Measurements from ENCODE around the gene PIGK. TPM values are rescaled to one million over a fixed set of nuclear protein-coding genes. Genes with fewer than 3 reads are reported as not detected.

The PIGK gene
- total RNA-seq, 1 donor from 2014 or later: 28.6 TPM

DNA sequence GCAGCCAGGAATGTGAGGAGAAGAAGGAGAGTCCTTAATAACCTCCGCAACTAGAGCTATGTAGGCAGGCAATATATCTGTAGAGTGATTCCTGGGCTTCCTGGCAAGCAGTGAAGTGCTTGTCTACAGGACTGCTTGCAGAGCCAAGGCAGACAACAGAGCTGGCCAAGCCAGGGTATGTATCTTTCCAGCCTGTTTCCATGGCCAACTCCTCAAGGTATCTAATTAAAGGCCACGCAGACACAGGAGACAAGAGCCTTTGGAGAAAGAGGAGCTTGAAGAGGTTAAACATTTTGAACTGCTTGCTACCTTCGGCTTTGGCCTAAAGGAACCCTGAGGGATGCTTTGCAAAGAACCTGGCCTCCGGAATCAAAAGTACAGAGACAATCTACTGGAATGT lies 137.4 kb downstream of the PIGK start:
- no peak overlapping the region for H3K4me2 ChIP-seq (ENCODE audit: low read length)
- TF ChIP-seq, protein P1, sequence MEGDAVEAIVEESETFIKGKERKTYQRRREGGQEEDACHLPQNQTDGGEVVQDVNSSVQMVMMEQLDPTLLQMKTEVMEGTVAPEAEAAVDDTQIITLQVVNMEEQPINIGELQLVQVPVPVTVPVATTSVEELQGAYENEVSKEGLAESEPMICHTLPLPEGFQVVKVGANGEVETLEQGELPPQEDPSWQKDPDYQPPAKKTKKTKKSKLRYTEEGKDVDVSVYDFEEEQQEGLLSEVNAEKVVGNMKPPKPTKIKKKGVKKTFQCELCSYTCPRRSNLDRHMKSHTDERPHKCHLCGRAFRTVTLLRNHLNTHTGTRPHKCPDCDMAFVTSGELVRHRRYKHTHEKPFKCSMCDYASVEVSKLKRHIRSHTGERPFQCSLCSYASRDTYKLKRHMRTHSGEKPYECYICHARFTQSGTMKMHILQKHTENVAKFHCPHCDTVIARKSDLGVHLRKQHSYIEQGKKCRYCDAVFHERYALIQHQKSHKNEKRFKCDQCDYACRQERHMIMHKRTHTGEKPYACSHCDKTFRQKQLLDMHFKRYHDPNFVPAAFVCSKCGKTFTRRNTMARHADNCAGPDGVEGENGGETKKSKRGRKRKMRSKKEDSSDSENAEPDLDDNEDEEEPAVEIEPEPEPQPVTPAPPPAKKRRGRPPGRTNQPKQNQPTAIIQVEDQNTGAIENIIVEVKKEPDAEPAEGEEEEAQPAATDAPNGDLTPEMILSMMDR (IDR thresholded peaks at IDR 0.05; ENCODE audit: insufficient read depth, low read depth, low read length): no peak
- no peak for TF ChIP-seq EZH2 (IDR thresholded peaks at IDR 0.05; ENCODE audit: insufficient read depth, low read length)
- no peak for DNase-seq (ENCODE audit: low read depth)
- Mint-ChIP-seq H3K36me3 (ENCODE audit: low read depth, unreplicated experiment) (no peaks in the 10 kb centered on the region), H3K4me1 (ENCODE audit: low read depth, unreplicated experiment) (no peaks in the 10 kb centered on the region), H3K4me3 (ENCODE audit: unreplicated experiment) (no peak overlapping the region), H3K27ac (ENCODE audit: unreplicated experiment) (no peak overlapping the region), H3K9me3 (ENCODE audit: unreplicated experiment) (no peaks in the 10 kb centered on the region), H3K27me3 (ENCODE audit: low read depth, unreplicated experiment) (peaks cover 8% of the 10 kb centered on the region)
- H3K27ac ChIP-seq (ENCODE audit: low read depth, low read length): no peak overlapping the region
- no peaks in the 10 kb centered on the region for H3K27me3 ChIP-seq (ENCODE audit: insufficient read depth, low read length)
- H3K9me3 ChIP-seq (ENCODE audit: insufficient read depth, low read depth, low read length): no peaks in the 10 kb centered on the region
- H2AFZ ChIP-seq (ENCODE audit: low read depth, low read length): no peak overlapping the region
- H3K79me2 ChIP-seq (ENCODE audit: insufficient read depth, low read length): no peaks in the 10 kb centered on the region
- no peaks in the 10 kb centered on the region for H3K36me3 ChIP-seq (ENCODE audit: insufficient read depth, low read length)
- H3K4me3 ChIP-seq (ENCODE audit: insufficient read depth, low read depth, low read length): no peak overlapping the region
- no peaks in the 10 kb centered on the region for H3K4me1 ChIP-seq (ENCODE audit: insufficient read depth, low read length)
- no peaks in the 10 kb centered on the region for H4K20me1 ChIP-seq (ENCODE audit: insufficient read depth, low read length)
- no peak overlapping the region for H3K9ac ChIP-seq (ENCODE audit: low read length)
- FAIRE-seq: no peak

GRCh38 chr1:77076759-77077158 lies 142.5 kb downstream of the PIGK start:
- H3K79me2 ChIP-seq (ENCODE audit: insufficient read depth, low read length): no peaks in the 10 kb centered on the region
- Mint-ChIP-seq H3K9me3 (ENCODE audit: unreplicated experiment) (no peaks in the 10 kb centered on the region), H3K4me1 (ENCODE audit: low read depth, unreplicated experiment) (no peaks in the 10 kb centered on the region), H3K27ac (ENCODE audit: unreplicated experiment) (no peak overlapping the region), H3K27me3 (ENCODE audit: low read depth, unreplicated experiment) (peaks cover 8% of the 10 kb centered on the region), H3K4me3 (ENCODE audit: unreplicated experiment) (no peak overlapping the region), H3K36me3 (ENCODE audit: low read depth, unreplicated experiment) (no peaks in the 10 kb centered on the region)
- no peak for FAIRE-seq
- no peak for DNase-seq (ENCODE audit: low read depth)
- no peaks in the 10 kb centered on the region for H3K4me1 ChIP-seq (ENCODE audit: insufficient read depth, low read length)
- H4K20me1 ChIP-seq (ENCODE audit: insufficient read depth, low read length): no peaks in the 10 kb centered on the region
- no peak overlapping the region for H3K27ac ChIP-seq (ENCODE audit: low read depth, low read length)
- H3K4me3 ChIP-seq (ENCODE audit: insufficient read depth, low read depth, low read length): no peak overlapping the region
- no peaks in the 10 kb centered on the region for H3K36me3 ChIP-seq (ENCODE audit: insufficient read depth, low read length)
- H3K9me3 ChIP-seq (ENCODE audit: insufficient read depth, low read depth, low read length): no peaks in the 10 kb centered on the region
- no peak for TF ChIP-seq EZH2 (IDR thresholded peaks at IDR 0.05; ENCODE audit: insufficient read depth, low read length)
- TF ChIP-seq, protein P1 (IDR thresholded peaks at IDR 0.05; ENCODE audit: insufficient read depth, low read depth, low read length): no peak
- H3K4me2 ChIP-seq (ENCODE audit: low read length): no peak overlapping the region
- H3K9ac ChIP-seq (ENCODE audit: low read length): no peak overlapping the region
- H3K27me3 ChIP-seq (ENCODE audit: insufficient read depth, low read length): no peaks in the 10 kb centered on the region
- H2AFZ ChIP-seq (ENCODE audit: low read depth, low read length): no peak overlapping the region

- no peak overlapping the region for H3K27ac ChIP-seq (ENCODE audit: low read depth, low read length)
- no peak overlapping the region for H3K4me3 ChIP-seq (ENCODE audit: insufficient read depth, low read depth, low read length)
- H3K4me2 ChIP-seq (ENCODE audit: low read length): no peak overlapping the region
- H3K79me2 ChIP-seq (ENCODE audit: insufficient read depth, low read length): no peaks in the 10 kb centered on the region
- no peaks in the 10 kb centered on the region for H4K20me1 ChIP-seq (ENCODE audit: insufficient read depth, low read length)
- Mint-ChIP-seq H3K27me3 (ENCODE audit: low read depth, unreplicated experiment) (no peaks in the 10 kb centered on the region), H3K9me3 (ENCODE audit: unreplicated experiment) (no peaks in the 10 kb centered on the region), H3K4me3 (ENCODE audit: unreplicated experiment) (no peak overlapping the region), H3K36me3 (ENCODE audit: low read depth, unreplicated experiment) (no peaks in the 10 kb centered on the region), H3K4me1 (ENCODE audit: low read depth, unreplicated experiment) (no peaks in the 10 kb centered on the region), H3K27ac (ENCODE audit: unreplicated experiment) (no peak overlapping the region)
- H3K36me3 ChIP-seq (ENCODE audit: insufficient read depth, low read length): no peaks in the 10 kb centered on the region
- DNase-seq (ENCODE audit: low read depth): no peak
- H3K9me3 ChIP-seq (ENCODE audit: insufficient read depth, low read depth, low read length): no peaks in the 10 kb centered on the region
- H3K27me3 ChIP-seq (ENCODE audit: insufficient read depth, low read length): peaks cover 2% of the 10 kb centered on the region
- no peak overlapping the region for H2AFZ ChIP-seq (ENCODE audit: low read depth, low read length)
- no peak overlapping the region for H3K9ac ChIP-seq (ENCODE audit: low read length)
- H3K4me1 ChIP-seq (ENCODE audit: insufficient read depth, low read length): no peaks in the 10 kb centered on the region
- TF ChIP-seq EZH2 (IDR thresholded peaks at IDR 0.05; ENCODE audit: insufficient read depth, low read length): no peak
- TF ChIP-seq, protein P1 (IDR thresholded peaks at IDR 0.05; ENCODE audit: insufficient read depth, low read depth, low read length): no peak
- no peak for FAIRE-seq
Observed at GRCh38 chr1:77068013-77068412, 151.2 kb downstream of the PIGK start.
